ENCODE measurements around the gene ACTL9. TPM values are rescaled to one million over a fixed set of nuclear protein-coding genes. Genes with fewer than 3 reads are reported as not detected.

ACTL9 gene
- total and polyA plus RNA-seq, 8 donors = not detected

GRCh38 chr19:8695911-8696310 lies 2.7 kb downstream of the ACTL9 start:
- DNase-seq (no peak), ATAC-seq (no peak), FAIRE-seq (no peak)
- Histone ChIP-seq H3K27me3 (no peaks in the 10 kb centered on the region), H3K9me3 (no peaks in the 10 kb centered on the region), H3K36me3 (no peaks in the 10 kb centered on the region), H3K4me3 (no peak overlapping the region), H3K27ac (no peak overlapping the region), H3K4me1 (no peaks in the 10 kb centered on the region)
- WGBS, 2 donors = 52 to 60% methylated on average over 6 of the region's 6 CpGs
- no peak for TF ChIP-seq CTCF (IDR thresholded peaks at IDR 0.05)
- intact Hi-C loops (cut with DNase I) = no loop called here

- DNase-seq (peak in 1 of 6 donors; percentile 35), FAIRE-seq (no peak), ATAC-seq (no peak)
- Histone ChIP-seq H3K27ac (no peak overlapping the region), H3K4me3 (no peak overlapping the region), H3K9me3 (no peaks in the 10 kb centered on the region), H3K27me3 (no peaks in the 10 kb centered on the region), H3K4me1 (no peaks in the 10 kb centered on the region), H3K36me3 (no peaks in the 10 kb centered on the region)
- intact Hi-C loops (cut with DNase I) = no loop called here
- WGBS, 2 donors = 33 to 37% methylated on average over 6 of the region's 6 CpGs
- TF ChIP-seq CTCF (IDR thresholded peaks at IDR 0.05) = no peak
Observed at GRCh38 chr19:8695501-8695900, 3.1 kb downstream of the ACTL9 start.

GRCh38 chr19:8690753-8691539 lies 7.6 kb downstream of the ACTL9 start:
- FAIRE-seq = no peak
- H3K4me3 ChIP-seq = no peak overlapping the region
- no peak overlapping the region for H3K27ac ChIP-seq
- H3K9me3 ChIP-seq = no peaks in the 10 kb centered on the region
- no peaks in the 10 kb centered on the region for H3K36me3 ChIP-seq
- no peaks in the 10 kb centered on the region for H3K27me3 ChIP-seq
- no peaks in the 10 kb centered on the region for H3K4me1 ChIP-seq
- intact Hi-C loops (cut with DNase I) = no loop called here
- DNase-seq = no peak
- WGBS, 2 donors = 32% methylated on average over 5 of the region's 5 CpGs
- ATAC-seq = no peak
- TF ChIP-seq CTCF (IDR thresholded peaks at IDR 0.05) = no peak

GRCh38 chr19:8688930-8689329 lies 9.7 kb downstream of the ACTL9 start:
- no peak for TF ChIP-seq CTCF (IDR thresholded peaks at IDR 0.05)
- H3K4me1 ChIP-seq = no peaks in the 10 kb centered on the region
- no peak for FAIRE-seq
- DNase-seq = no peak
- H3K4me3 ChIP-seq = no peak overlapping the region
- intact Hi-C loops (cut with DNase I) = no loop called here
- H3K9me3 ChIP-seq = no peaks in the 10 kb centered on the region
- H3K36me3 ChIP-seq = no peaks in the 10 kb centered on the region
- no peak for ATAC-seq
- WGBS, 2 donors = 80 to 85% methylated on average over 15 of the region's 15 CpGs
- H3K27ac ChIP-seq = no peak overlapping the region
- H3K27me3 ChIP-seq = no peaks in the 10 kb centered on the region

GRCh38 chr19:8686549-8686948 lies 12.0 kb downstream of the ACTL9 start:
- H3K9me3 ChIP-seq = no peaks in the 10 kb centered on the region
- ATAC-seq (no peak), DNase-seq (no peak), FAIRE-seq (no peak)
- no peaks in the 10 kb centered on the region for H3K4me1 ChIP-seq
- intact Hi-C loops (cut with DNase I) = no loop called here
- WGBS, 2 donors = 33% methylated on average over 5 of the region's 5 CpGs
- no peak for TF ChIP-seq CTCF (IDR thresholded peaks at IDR 0.05)
- H3K4me3 ChIP-seq = no peak overlapping the region
- no peaks in the 10 kb centered on the region for H3K27me3 ChIP-seq
- H3K36me3 ChIP-seq = no peaks in the 10 kb centered on the region
- H3K27ac ChIP-seq = no peak overlapping the region

Measured in pancreas (tissue), 10 donors.